ENCODE measurements around the gene JPH4. TPM values are rescaled to one million over a fixed set of nuclear protein-coding genes. Genes with fewer than 3 reads are reported as not detected.

JPH4 gene
- total RNA-seq, 4 donors from 2014 or later, result 0.09 TPM; not detected in 3

GRCh38 chr14:23531391-23531790, 47.2 kb downstream of the JPH4 start:
- Histone ChIP-seq H3K36me3 (no peaks in the 10 kb centered on the region), H3K4me1 (no peaks in the 10 kb centered on the region), H3K27me3 (no peaks in the 10 kb centered on the region), H3K9me3 (no peaks in the 10 kb centered on the region), H3K27ac (no peak overlapping the region), H3K4me3 (no peak overlapping the region)
- intact Hi-C loops (cut with DNase I; ENCODE audit: low total_unique reads) (no loop called here), in situ Hi-C loops (cut with MboI; ENCODE audit: low sequenced_read_pairs in 4 of 4) (no loop called here)
- no peak for DNase-seq
- TF ChIP-seq POLR2A (IDR thresholded peaks at IDR 0.05), result no peak
- no peak for TF ChIP-seq CTCF (IDR thresholded peaks at IDR 0.05 in 4 of 5, conservative IDR thresholded peaks at IDR 0.05 in 1 of 5)
- no peak for ATAC-seq

- no peak overlapping the region for H3K4me3 ChIP-seq
- H3K27ac ChIP-seq, result no peak overlapping the region
- in situ Hi-C loops (cut with MboI; ENCODE audit: low sequenced_read_pairs in 4 of 4) (no loop called here), intact Hi-C loops (cut with DNase I; ENCODE audit: low total_unique reads) (no loop called here)
- no peaks in the 10 kb centered on the region for H3K27me3 ChIP-seq
- ATAC-seq (no peak), DNase-seq (no peak)
- H3K9me3 ChIP-seq, result no peaks in the 10 kb centered on the region
- TF ChIP-seq CTCF (IDR thresholded peaks at IDR 0.05 in 4 of 5, conservative IDR thresholded peaks at IDR 0.05 in 1 of 5) (no peak), POLR2A (IDR thresholded peaks at IDR 0.05) (no peak)
- H3K36me3 ChIP-seq, result no peaks in the 10 kb centered on the region
- no peaks in the 10 kb centered on the region for H3K4me1 ChIP-seq
Observed at GRCh38 chr14:23530375-23531055, 48.1 kb downstream of the JPH4 start.

- no peak for ATAC-seq
- H3K36me3 ChIP-seq, result no peaks in the 10 kb centered on the region
- in situ Hi-C loops (cut with MboI; ENCODE audit: low sequenced_read_pairs in 4 of 4), result no loop called here
- DNase-seq, result no peak
- TF ChIP-seq POLR2A (IDR thresholded peaks at IDR 0.05), result no peak
- TF ChIP-seq CTCF (IDR thresholded peaks at IDR 0.05 in 4 of 5, conservative IDR thresholded peaks at IDR 0.05 in 1 of 5), result no peak
- H3K27me3 ChIP-seq, result no peaks in the 10 kb centered on the region
- H3K4me3 ChIP-seq, result no peak overlapping the region
- intact Hi-C loops (cut with DNase I; ENCODE audit: low total_unique reads), result no loop called here
- no peaks in the 10 kb centered on the region for H3K4me1 ChIP-seq
- no peaks in the 10 kb centered on the region for H3K9me3 ChIP-seq
- H3K27ac ChIP-seq, result no peak overlapping the region
Observed at GRCh38 chr14:23529016-23529415, 49.6 kb downstream of the JPH4 start.

GRCh38 chr14:23528555-23528954, 50.0 kb downstream of the JPH4 start:
- Histone ChIP-seq H3K4me3 (no peak overlapping the region), H3K9me3 (no peaks in the 10 kb centered on the region), H3K4me1 (no peaks in the 10 kb centered on the region), H3K36me3 (no peaks in the 10 kb centered on the region), H3K27me3 (no peaks in the 10 kb centered on the region), H3K27ac (no peak overlapping the region)
- no peak for TF ChIP-seq POLR2A (IDR thresholded peaks at IDR 0.05)
- intact Hi-C loops (cut with DNase I; ENCODE audit: low total_unique reads) (no loop called here), in situ Hi-C loops (cut with MboI; ENCODE audit: low sequenced_read_pairs in 4 of 4) (no loop called here)
- ATAC-seq (no peak), DNase-seq (no peak)

- DNase-seq (no peak), ATAC-seq (no peak)
- no peak overlapping the region for H3K4me3 ChIP-seq
- intact Hi-C loops (cut with DNase I; ENCODE audit: low total_unique reads), result no loop called here
- no peak overlapping the region for H3K27ac ChIP-seq
- no peaks in the 10 kb centered on the region for H3K9me3 ChIP-seq
- H3K27me3 ChIP-seq, result no peaks in the 10 kb centered on the region
- no peaks in the 10 kb centered on the region for H3K4me1 ChIP-seq
- no peaks in the 10 kb centered on the region for H3K36me3 ChIP-seq
- TF ChIP-seq CTCF (IDR thresholded peaks at IDR 0.05 in 4 of 5, conservative IDR thresholded peaks at IDR 0.05 in 1 of 5) (no peak), POLR2A (IDR thresholded peaks at IDR 0.05) (no peak)
- in situ Hi-C loops (cut with MboI; ENCODE audit: low sequenced_read_pairs in 4 of 4), result no loop called here
Observed at GRCh38 chr14:23525611-23526010, 53.0 kb downstream of the JPH4 start.

Data from gastrocnemius medialis (tissue), 4 donors.